GM12892 (cell line): ENCODE data around the gene CCDC15.

Experiments
- POLR2A ChIP-seq: IDR thresholded peaks from 2 replicates; pipeline ENCODE4 v1.6.1; 2011; ENCODE audit warnings: low read depth, low read length, control low read depth
- POLR2AphosphoS5 ChIP-seq: IDR thresholded peaks from 2 replicates; pipeline ENCODE4 v1.6.1; 2011; ENCODE audit warnings: low read depth, low read length, control low read depth
- TAF1 ChIP-seq: IDR thresholded peaks from 2 replicates; pipeline ENCODE4 v1.6.1; 2011; ENCODE audit warnings: low read depth, mild to moderate bottlenecking, control low read depth, low read length, borderline replicate concordance

GRCh38 chr11:125080531-125080911 is 126.5 kb downstream of the CCDC15 start:
- no peak for TF ChIP-seq POLR2A
- TF ChIP-seq POLR2AphosphoS5: no peak
- no peak for TF ChIP-seq TAF1
